GM21367 (cell line): Measurements from ENCODE around the gene PSMB3.
"Not testable (repeated sequence)": the region's sequence is repeated elsewhere in the genome, so short reads cannot be mapped to it uniquely, and the experiment has no call there.

ENCODE experiments used
- ATAC-seq: cut with Tn5 transposase; IDR thresholded peaks from one replicate; pipeline ENCODE4 v1.9.1; 2021; ENCODE audit not compliant: unreplicated experiment

PSMB3 gene

GRCh38 chr17:38748892-38749222 lies 3.7 kb upstream of the PSMB3 start:
- no peak for ATAC-seq

GRCh38 chr17:38749223-38750043 lies 3.1 kb upstream of the PSMB3 start:
- ATAC-seq: no peak

- no peak for ATAC-seq
Observed at GRCh38 chr17:38750044-38750311, 2.6 kb upstream of the PSMB3 start.

GRCh38 chr17:38750312-38751121 lies 2.0 kb upstream of the PSMB3 start:
- ATAC-seq: no peak

- ATAC-seq: no peak
Observed at GRCh38 chr17:38751144-38751807, 1.3 kb upstream of the PSMB3 start.

GRCh38 chr17:38751808-38752307 lies 683 bp upstream of the PSMB3 start:
- no peak for ATAC-seq

GRCh38 chr17:38753071-38753506 lies 548 bp downstream of the PSMB3 start:
- ATAC-seq: no peak

GRCh38 chr17:38761612-38762011 lies 9.1 kb downstream of the PSMB3 start:
- no peak for ATAC-seq

- no peak for ATAC-seq
Observed at GRCh38 chr17:38762231-38762630, 9.7 kb downstream of the PSMB3 start.

- no peak for ATAC-seq
Observed at GRCh38 chr17:38766341-38766740, 13.8 kb downstream of the PSMB3 start.

GRCh38 chr17:38768417-38768816 lies 15.9 kb downstream of the PSMB3 start:
- no peak for ATAC-seq

- ATAC-seq: no peak
Observed at GRCh38 chr17:38773258-38773657, 20.7 kb downstream of the PSMB3 start.

GRCh38 chr17:38777641-38778250 lies 25.2 kb downstream of the PSMB3 start:
- no peak for ATAC-seq

GRCh38 chr17:38779965-38780752 lies 27.6 kb downstream of the PSMB3 start:
- no peak for ATAC-seq

GRCh38 chr17:38783227-38783626 lies 30.7 kb downstream of the PSMB3 start:
- ATAC-seq: no peak

- ATAC-seq: no peak
Observed at GRCh38 chr17:38786372-38786771, 33.8 kb downstream of the PSMB3 start.

- not testable (repeated sequence) for ATAC-seq
Observed at GRCh38 chr17:38787999-38788398, 35.5 kb downstream of the PSMB3 start.

GRCh38 chr17:38789185-38789584 lies 36.6 kb downstream of the PSMB3 start:
- no peak for ATAC-seq

GRCh38 chr17:38790148-38790707 lies 37.7 kb downstream of the PSMB3 start:
- ATAC-seq: not testable (repeated sequence)

GRCh38 chr17:38791162-38791561 lies 38.6 kb downstream of the PSMB3 start:
- ATAC-seq: no peak
